Measurements from ENCODE around the gene C8G.

Gene C8G

DNA sequence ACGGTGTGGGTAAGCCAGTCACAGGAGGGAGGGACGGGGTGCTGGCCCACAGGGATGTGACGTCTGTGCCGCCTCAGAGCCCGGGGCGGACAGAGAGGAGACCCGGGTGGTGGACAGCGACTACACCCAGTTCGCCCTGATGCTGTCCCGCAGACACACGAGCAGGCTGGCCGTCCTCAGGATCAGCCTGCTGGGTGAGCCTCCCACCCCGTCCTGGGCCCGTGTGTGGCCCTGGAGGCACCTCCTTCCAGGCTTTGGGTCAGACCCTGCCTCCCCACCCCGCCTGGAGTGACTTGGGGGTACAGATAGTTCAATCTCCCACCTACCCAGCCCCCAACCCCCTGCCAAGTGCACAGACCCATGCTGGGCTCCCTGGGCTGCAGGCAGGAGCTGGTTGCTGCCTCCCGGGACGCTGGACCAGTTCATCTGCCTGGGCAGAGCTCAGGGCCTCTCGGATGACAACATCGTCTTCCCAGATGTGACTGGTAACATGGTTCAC lies 8.8 kb downstream of the C8G start:
- DNase-seq (ENCODE audit: low read depth) = no peak

DNA sequence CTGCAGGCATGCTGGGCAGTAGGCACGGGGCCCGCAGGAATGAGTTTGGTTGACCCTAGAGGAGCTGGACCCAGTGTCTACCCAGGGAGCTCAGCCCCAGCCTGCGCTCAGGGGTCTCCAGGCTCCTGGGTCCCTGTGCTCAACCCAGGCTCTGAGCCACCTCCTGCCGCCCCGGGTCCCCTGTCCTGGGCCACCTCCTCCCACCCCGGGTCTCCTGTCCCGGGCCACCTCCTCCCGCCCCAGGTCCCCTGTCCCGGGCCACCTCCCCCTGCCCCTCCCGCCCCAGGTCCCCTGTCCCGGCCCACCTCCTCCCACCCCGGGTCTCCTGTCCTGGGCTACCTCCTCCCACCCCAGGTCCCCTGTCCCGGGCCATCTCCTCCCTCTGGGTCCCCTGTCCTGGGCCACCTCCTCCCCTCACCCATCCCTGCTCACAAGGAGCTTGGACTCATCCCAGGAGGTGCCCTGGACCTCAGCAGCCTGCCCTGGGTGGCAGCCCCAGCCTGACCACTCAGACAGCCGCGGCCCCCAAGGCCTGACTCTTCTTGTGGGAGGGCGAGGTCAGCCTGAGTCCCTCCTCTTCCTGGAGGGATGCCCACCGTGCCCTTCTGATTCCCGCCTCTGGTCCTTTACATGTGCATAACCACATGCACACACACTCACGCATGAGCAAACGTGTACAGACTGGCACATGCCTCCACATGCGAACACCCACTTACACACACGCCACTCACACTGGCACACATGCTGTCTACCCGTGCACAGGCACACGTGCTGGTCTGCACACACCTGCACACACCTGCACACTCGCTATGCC lies 9.4 kb downstream of the C8G start:
- DNase-seq (ENCODE audit: low read depth) = no peak

- no peak for DNase-seq (ENCODE audit: low read depth)
Measured at GRCh38 chr9:136955202-136955942, 10.3 kb downstream of the C8G start.

- no peak for DNase-seq (ENCODE audit: low read depth)
Measured at GRCh38 chr9:136955943-136956335, 10.9 kb downstream of the C8G start.

- no peak for DNase-seq (ENCODE audit: low read depth)
Measured at GRCh38 chr9:136956604-136957003, 11.6 kb downstream of the C8G start.

DNA sequence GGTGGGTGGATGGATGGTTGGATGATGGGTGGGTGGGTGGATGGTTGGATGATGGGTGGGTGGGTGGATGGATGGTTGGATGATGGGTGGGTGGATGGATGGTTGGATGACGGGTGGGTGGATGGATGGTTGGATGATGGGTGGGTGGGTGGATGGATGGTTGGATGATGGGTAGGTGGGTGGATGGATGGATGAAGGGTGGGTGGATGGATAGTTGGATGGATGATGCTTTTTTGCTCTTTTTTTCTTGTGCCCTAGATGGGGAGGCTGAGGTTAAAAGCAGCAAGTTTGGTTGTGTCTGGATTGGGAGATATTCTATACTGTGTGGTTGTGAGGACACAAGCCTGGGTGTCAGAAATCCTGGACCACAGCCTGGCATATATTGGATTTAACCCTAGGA lies 12.4 kb downstream of the C8G start:
- no peak for DNase-seq (ENCODE audit: low read depth)

DNA sequence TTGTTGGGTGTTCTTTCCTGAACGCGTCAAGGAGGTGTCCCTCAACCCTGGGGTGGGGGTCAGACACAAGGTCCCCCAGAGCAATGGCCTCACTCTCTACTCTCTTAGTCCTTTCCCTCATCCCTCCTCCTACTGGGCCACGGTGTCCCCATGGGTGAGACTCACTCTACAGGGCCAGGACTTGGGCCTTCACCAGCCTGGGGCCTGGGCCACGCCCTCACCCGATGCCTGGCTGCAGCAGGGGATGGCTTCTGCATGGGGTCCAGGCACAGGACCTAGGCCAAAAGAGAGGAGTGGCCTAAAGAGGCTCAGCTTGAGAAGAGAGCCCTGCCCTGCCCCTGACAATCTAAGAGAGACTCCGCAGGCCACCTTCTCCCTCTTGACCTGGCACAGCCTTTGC lies 12.9 kb downstream of the C8G start:
- no peak for DNase-seq (ENCODE audit: low read depth)

- no peak for DNase-seq (ENCODE audit: low read depth)
Measured at GRCh38 chr9:136958473-136958872, 13.4 kb downstream of the C8G start.

GRCh38 chr9:136958898-136959850 lies 14.1 kb downstream of the C8G start:
- no peak for DNase-seq (ENCODE audit: low read depth)

DNA sequence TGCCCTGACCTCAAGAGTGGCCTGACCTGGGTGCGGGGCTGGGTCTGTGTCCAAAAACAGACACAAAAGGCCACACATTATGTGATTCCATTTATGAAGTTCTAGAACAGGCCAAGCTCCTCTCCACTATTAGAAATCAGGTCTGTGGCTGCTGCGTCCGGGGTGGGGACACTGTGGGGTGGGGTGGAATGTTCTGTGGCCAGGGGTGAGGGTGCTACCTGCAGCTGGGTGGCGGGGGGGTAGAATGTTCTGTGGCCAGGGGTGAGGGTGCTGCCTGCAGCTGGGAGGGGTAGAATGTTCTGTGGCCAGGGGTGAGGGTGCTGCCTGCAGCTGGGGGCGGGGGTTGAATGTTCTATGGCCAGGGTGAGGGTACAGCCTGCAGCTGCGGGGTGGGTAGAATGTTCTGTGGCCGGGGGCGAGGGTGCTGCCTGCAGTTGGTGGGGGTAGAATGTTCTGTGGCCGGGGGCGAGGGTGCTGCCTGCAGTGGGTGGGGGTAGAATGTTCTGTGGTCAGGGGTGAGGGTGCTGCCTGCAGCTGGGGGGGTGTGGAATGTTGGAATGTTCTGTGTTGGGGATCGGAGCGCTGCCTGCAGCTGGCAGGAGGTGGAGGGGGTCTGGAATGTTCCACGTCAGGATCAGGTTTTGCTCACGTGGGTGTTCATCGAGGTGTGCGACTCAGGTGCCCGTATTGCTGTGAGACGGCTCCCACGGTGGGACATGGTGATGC lies 15.3 kb downstream of the C8G start:
- DNase-seq (ENCODE audit: low read depth) = no peak

GRCh38 chr9:136960938-136961275 lies 15.9 kb downstream of the C8G start:
- no peak for DNase-seq (ENCODE audit: low read depth)

DNA sequence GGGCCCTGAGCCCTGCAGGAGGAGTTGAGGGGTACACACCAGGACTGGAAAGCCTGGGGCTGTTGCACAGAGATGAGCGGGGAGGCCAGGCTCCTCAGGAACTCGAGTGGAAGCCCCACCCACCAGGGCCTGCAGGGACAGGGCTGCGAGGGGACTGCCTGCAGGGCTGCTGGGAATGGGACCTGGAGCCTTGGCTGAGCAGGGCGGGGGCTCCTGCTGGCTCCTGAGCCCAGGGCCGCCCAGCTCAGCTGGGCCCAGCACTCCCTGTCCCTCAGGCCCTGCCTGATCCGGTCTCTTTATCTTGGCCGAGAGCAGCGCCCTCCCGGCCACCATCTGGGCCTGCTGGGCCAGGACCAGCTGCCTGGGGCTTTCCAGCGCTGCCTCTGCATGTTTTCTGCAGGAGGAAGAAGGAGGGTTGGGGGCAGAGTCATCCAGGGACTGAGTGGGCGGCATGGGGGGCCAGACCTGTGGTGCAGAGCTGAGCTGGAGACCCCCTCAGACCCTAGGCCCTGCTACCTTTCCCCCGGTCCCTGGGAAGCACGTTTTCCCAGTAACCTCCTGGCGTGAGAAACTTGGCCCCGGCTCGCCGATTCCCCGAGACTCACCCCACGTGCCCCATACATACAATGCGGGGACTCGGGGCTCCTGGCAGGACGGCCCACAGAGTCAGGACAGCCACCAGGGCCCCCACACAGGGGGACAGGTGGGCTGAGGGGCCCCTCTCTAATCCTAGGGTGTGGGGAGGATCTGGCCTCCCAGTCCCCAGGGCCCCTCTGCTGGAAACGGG lies 16.4 kb downstream of the C8G start:
- DNase-seq (ENCODE audit: low read depth) = no peak

DNA sequence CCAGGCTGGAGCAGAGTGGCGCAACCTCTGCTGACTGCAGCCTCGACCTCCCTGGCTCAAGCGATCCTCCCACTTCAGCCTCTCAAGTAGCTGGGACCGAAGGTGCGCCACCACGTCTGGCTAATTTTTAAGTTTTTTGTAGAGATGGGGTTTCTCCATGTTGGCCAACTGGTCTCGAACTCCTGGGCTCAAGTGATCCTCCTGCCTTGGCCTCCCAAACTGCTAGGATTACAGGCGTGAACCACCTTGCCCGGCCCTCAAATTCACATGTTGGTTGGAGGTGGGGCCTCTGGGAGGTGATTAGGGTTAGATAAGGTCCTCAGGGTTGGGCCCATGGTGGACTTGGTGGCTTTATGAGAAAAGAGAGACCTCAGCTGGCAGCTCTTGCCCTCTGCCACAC lies 17.1 kb downstream of the C8G start:
- no peak for DNase-seq (ENCODE audit: low read depth)

DNA sequence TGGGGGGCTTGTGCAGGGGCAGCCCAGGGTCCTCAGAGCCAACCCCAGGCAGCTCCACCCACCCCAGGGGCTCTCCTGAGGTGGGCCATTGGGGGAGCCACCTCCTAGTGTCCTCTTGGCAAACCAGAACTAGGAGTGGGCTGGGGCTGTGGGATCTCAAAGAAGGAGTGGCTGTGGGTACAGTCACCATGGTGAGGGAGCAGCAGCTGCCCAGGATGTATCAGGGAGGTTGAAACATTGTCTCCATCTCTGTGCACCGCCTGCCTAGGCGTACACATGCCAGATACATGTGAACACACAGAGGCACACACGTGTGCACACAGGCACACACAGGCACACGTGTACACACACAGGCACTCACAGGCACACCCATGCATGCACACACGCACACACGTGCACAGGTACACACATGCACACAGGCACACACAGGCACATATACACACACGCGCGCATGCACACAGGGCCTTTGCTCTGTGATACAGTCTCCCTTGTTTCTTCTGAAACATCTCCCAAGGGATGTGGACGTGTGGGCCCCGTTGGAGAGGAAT lies 17.7 kb downstream of the C8G start:
- no peak for DNase-seq (ENCODE audit: low read depth)

- no peak for DNase-seq (ENCODE audit: low read depth)
Measured at GRCh38 chr9:136963341-136963740, 18.3 kb downstream of the C8G start.

- no peak for DNase-seq (ENCODE audit: low read depth)
Measured at GRCh38 chr9:136963751-136964150, 18.7 kb downstream of the C8G start.

DNA sequence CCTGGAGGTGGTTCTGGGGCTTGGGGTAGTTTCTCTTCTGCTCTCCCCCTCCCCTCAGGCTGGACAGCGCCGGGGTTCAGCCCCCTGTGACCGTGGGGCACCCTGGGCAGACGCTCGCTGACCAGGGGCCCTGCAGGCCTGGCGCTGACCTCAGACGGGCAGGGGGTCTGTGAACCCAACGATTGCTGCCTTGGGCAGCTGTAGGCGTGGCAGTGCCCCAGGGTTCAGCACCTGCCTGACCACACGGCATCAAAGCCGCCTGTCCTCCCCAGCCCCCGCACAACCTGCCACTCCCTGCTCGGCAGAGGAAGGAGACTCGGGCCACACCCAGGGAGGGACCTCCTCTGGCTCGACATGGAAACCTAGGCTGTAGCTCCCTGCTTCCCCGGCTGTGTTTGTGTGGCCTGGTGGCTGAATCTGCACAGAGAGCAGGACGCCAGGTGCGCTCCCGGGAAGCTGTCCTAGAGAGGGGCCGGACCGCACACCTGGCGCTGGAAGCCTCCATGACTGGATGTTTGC lies 19.2 kb downstream of the C8G start:
- DNase-seq (ENCODE audit: low read depth) = no peak

DNA sequence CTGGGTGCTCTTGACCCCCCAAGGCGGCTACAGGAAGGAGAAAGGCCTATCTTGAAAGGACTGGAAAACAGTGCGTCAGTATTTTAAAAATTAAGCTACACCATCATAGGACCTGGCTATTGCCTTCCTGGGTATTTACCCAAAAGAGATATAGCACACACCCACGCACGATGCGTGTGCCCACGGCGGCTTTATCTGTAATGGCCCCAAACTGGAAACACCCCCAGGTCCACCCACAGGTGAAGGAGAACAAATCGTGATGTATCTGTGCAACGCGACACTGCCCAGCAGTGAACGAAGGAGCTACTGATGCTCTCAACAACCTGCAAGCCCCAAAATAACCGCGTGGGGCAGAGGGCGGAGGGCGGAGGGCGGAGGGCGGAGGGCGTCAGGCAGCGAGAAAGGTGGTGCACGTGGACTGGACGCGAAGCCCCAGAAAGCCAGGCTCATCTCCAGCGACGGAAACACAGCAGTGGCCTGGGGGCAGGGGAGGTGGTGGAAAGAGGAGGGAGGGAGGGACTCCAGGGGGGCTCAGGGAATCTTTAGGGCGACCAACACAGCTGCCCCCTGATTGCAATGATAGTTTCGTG lies 19.9 kb downstream of the C8G start:
- DNase-seq (ENCODE audit: low read depth) = no peak

DNA sequence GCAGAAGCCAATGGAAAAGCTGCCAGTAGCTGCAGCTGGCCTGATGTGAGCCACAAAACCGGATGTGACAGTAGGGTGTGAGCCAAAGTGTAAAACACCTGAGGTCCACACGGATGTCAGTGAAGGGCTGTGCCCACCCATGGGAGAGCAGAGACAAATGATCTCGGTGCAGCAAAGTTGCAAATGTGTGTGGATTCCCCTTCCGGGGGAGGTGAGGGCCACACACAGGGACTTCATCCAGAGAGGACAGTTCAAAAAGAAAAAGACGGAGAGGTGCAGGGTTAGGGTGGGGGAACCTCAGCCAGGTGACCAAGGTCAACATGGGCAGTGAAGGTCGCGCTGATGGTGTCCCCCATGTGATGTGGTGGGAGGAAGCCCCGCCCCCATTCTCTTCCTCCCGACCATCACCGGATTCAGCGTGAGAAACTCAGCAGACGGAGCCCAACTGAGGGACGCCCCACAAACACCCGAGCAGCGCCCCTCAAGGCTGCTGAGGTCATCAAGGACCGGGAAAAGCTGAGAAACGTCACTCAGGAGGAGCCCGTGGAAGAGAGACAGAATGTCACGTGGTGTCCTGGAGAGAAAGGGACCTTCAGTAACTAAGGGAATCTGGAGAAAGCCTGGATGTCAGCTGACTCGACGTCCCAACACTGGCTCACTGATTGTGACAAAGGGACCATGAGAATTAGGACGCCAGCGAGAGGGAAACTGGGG lies 20.9 kb downstream of the C8G start:
- no peak for DNase-seq (ENCODE audit: low read depth)

All from GM04503 (cell line).